Stomach (tissue), 9 donors: ENCODE results near the gene CRACDL. TPM values are rescaled to one million over a fixed set of nuclear protein-coding genes. Genes with fewer than 3 reads are reported as not detected.

Source experiments
- DNase-seq, 2 donors: peaks; one replicate each; pipeline versions ENCODE4 v3.0.0 to v3.0.0-alpha.2; 2013 to 2019
- H3K27ac ChIP-seq, 5 donors: fragments of 200-600 bp in 4 of 5; sonication (generic) in 4 of 5; one replicate each; pipeline ENCODE4 v1.5.1; 2013 to 2019; ENCODE audit warnings: mild to moderate bottlenecking in 1 of 5, moderate library complexity in 1 of 5
- H3K27me3 ChIP-seq, 3 donors: fragments of 200-600 bp; sonication (generic); one replicate each; pipeline ENCODE4 v1.5.1; 2017 to 2019; ENCODE audit warnings: mixed run types in 1 of 3
- H3K36me3 ChIP-seq, 4 donors: fragments of 200-600 bp; sonication (generic); 1 replicate in 3 of 4; 2 replicates in 1 of 4; pipeline ENCODE4 v1.5.1; 2016 to 2019
- H3K4me1 ChIP-seq, 4 donors: fragments of 200-600 bp; sonication (generic); one replicate each; pipeline ENCODE4 v1.5.1; 2016 to 2019
- H3K4me3 ChIP-seq, 4 donors: fragments of 200-600 bp; sonication (generic) in 3 of 4; one replicate each; pipeline ENCODE4 v1.5.1; 2016 to 2019; ENCODE audit warnings: mild to moderate bottlenecking in 1 of 4
- H3K9me3 ChIP-seq, 4 donors: fragments of 200-600 bp; sonication (generic); one replicate each; pipeline ENCODE4 v1.5.1; 2016 to 2019
- CTCF ChIP-seq, 7 experiments: fragments of 450-650 bp in 4 of 7; fragments of 200-600 bp in 3 of 7; sonication (generic) in 3 of 7; IDR thresholded peaks; one replicate each; pipeline ENCODE4 v1.5.1; 2016 to 2019; ENCODE audit warnings: antibody characterized with exemption in 7 of 7, control low read depth in 2 of 7, mild to moderate bottlenecking in 1 of 7
- EP300 ChIP-seq: sonication (generic); formaldehyde crosslinking; IDR thresholded peaks from one replicate; pipeline ENCODE4 v1.6.1; 2017; ENCODE audit warnings: antibody characterized with exemption
- POLR2A ChIP-seq, 4 donors: fragments of 450-650 bp; IDR thresholded peaks; one replicate each; pipeline ENCODE4 v1.6.1; 2016; ENCODE audit warnings: antibody characterized with exemption in 4 of 4, control low read depth in 2 of 4, mild to moderate bottlenecking in 1 of 4, moderate library complexity in 1 of 4
- POLR2AphosphoS5 ChIP-seq, 3 donors: sonication (generic); formaldehyde crosslinking; IDR thresholded peaks; one replicate each; pipeline ENCODE4 v1.6.1; 2016; ENCODE audit warnings: antibody characterized with exemption in 3 of 3
- WGBS, 5 donors: extraction: QIAGEN DNeasy Blood & Tissue Kit in 3 of 5; methylation state at CpG; one replicate each; pipeline versions ENCODE4 v1.1.5 to v1.1.7; 2013 to 2018; 5-methylcytosine and 5-hydroxymethylcytosine counted together
- intact Hi-C: fragments of 100-400 bp; cut with DNase I; formaldehyde crosslinking; loops from one replicate; pipeline ENCODE4 v1.15.1; 2023; ENCODE audit warnings: low total_unique reads
- polyA plus RNA-seq, 3 donors: library from polyadenylated mRNA; stranded (reverse); fragments of 200-250 nt; gene quantifications; one replicate each; pipeline ENCODE4 v1.2.3, GENCODE V29; 2013
- total RNA-seq, 5 donors: library from RNA; depleted of rRNA; stranded (reverse); fragments of >200 nt; gene quantifications; one replicate each; pipeline versions ENCODE4 v1.1.0 to v1.2.3, GENCODE V29; 2014 to 2016
- donor health status: healthy with polysubstance abuse.
- donor health status: Bipolar disorder and iron deficiency.
- donor health status: healthy.

The CRACDL gene
- total and polyA plus RNA-seq, 8 donors: 5.4 to 205 (median 7.8) TPM

- Histone ChIP-seq H3K27ac (no peak overlapping the region), H3K4me3 (no peak overlapping the region), H3K9me3 (no peaks in the 10 kb centered on the region), H3K27me3 (peaks cover 0 to 5% (median 0%) of the 10 kb centered on the region in 3 donors), H3K4me1 (peaks cover 0 to 5% (median 2%) of the 10 kb centered on the region in 4 donors), H3K36me3 (no peaks in the 10 kb centered on the region)
- intact Hi-C loops: no loop called here
- WGBS, 5 donors: 71 to 83% (median 80%) methylated on average over 4 of the region's 4 CpGs
- no peak for TF ChIP-seq POLR2AphosphoS5 (IDR thresholded peaks at IDR 0.05)
- TF ChIP-seq EP300: no peak
- TF ChIP-seq CTCF (IDR thresholded peaks at IDR 0.05): no peak
- no peak for TF ChIP-seq POLR2A (IDR thresholded peaks at IDR 0.05)
- DNase-seq: no peak
Observed at GRCh38 chr2:98952966-98953365, 16.9 kb upstream of the CRACDL start.

- Histone ChIP-seq H3K9me3 (no peaks in the 10 kb centered on the region), H3K27me3 (peaks cover 0 to 5% (median 0%) of the 10 kb centered on the region in 3 donors), H3K36me3 (no peaks in the 10 kb centered on the region), H3K4me1 (peaks cover 0 to 5% (median 2%) of the 10 kb centered on the region in 4 donors), H3K27ac (no peak overlapping the region), H3K4me3 (no peak overlapping the region)
- 44 to 59% (median 51%) methylated on average over 5 of the region's 5 CpGs for WGBS, 5 donors
- TF ChIP-seq POLR2A (IDR thresholded peaks at IDR 0.05) (no peak), EP300 (no peak), POLR2AphosphoS5 (IDR thresholded peaks at IDR 0.05) (no peak), CTCF (IDR thresholded peaks at IDR 0.05) (no peak)
- DNase-seq: peak; percentile 29 to 68
- intact Hi-C loops: no loop called here
Observed at GRCh38 chr2:98948956-98949739, 13.1 kb upstream of the CRACDL start.

GRCh38 chr2:98947554-98947953 lies 11.5 kb upstream of the CRACDL start:
- intact Hi-C loops: no loop called here
- no peak overlapping the region for H3K4me3 ChIP-seq
- 73 to 88% (median 77%) methylated on average over 8 of the region's 8 CpGs for WGBS, 5 donors
- H3K36me3 ChIP-seq: no peaks in the 10 kb centered on the region
- TF ChIP-seq POLR2A (IDR thresholded peaks at IDR 0.05) (no peak), POLR2AphosphoS5 (IDR thresholded peaks at IDR 0.05) (no peak), EP300 (no peak), CTCF (IDR thresholded peaks at IDR 0.05) (no peak)
- H3K4me1 ChIP-seq: peaks cover 0 to 5% (median 2%) of the 10 kb centered on the region in 4 donors
- peaks cover 0 to 5% (median 0%) of the 10 kb centered on the region in 3 donors for H3K27me3 ChIP-seq
- no peak overlapping the region for H3K27ac ChIP-seq
- DNase-seq: no peak
- H3K9me3 ChIP-seq: no peaks in the 10 kb centered on the region

GRCh38 chr2:98946855-98947254 lies 10.8 kb upstream of the CRACDL start:
- no peak overlapping the region for H3K27ac ChIP-seq
- H3K4me3 ChIP-seq: no peak overlapping the region
- peaks cover 0 to 5% (median 0%) of the 10 kb centered on the region in 3 donors for H3K27me3 ChIP-seq
- H3K9me3 ChIP-seq: no peaks in the 10 kb centered on the region
- TF ChIP-seq CTCF (IDR thresholded peaks at IDR 0.05) (no peak), EP300 (no peak), POLR2AphosphoS5 (IDR thresholded peaks at IDR 0.05) (no peak), POLR2A (IDR thresholded peaks at IDR 0.05) (no peak)
- H3K36me3 ChIP-seq: no peaks in the 10 kb centered on the region
- intact Hi-C loops: no loop called here
- DNase-seq: no peak
- WGBS, 5 donors: 88 to 93% (median 93%) methylated on average over 9 of the region's 9 CpGs
- H3K4me1 ChIP-seq: peaks cover 0 to 5% (median 2%) of the 10 kb centered on the region in 4 donors
